Right ventricle myocardium inferior (tissue), 1 donor: Measurements from ENCODE around the gene SLC14A1. TPM values are rescaled to one million over a fixed set of nuclear protein-coding genes. Genes with fewer than 3 reads are reported as not detected.
"Not testable (repeated sequence)": the region's sequence is repeated elsewhere in the genome, so short reads cannot be mapped to it uniquely, and the experiment has no call there.

Experiments
- ATAC-seq: fragments of 200-7000 bp; cut with Tn5 transposase; one replicate; pipeline ENCODE4 v1.9.1; 2020; ENCODE audit warnings: mild to moderate bottlenecking, moderate library complexity
- DNase-seq: peaks from one replicate; pipeline ENCODE4 v3.0.0; 2021; ENCODE audit errors: missing footprints
- intact Hi-C: fragments of 100-400 bp; cut with DNase I; formaldehyde crosslinking; loops from one replicate; pipeline ENCODE4 v1.11.0; 2022
- total RNA-seq: library from RNA; stranded (reverse); fragmentation: NEBNext Ultra II Directional; extraction: Animal tissue kit (Norgen Biotek cat#: 25700); gene quantifications from one replicate; pipeline ENCODE4 v1.2.1, GENCODE V29; 2021
- donor health status: DM: no; HTN: yes; CAD: no; lungs with severe emphysema.

SLC14A1 gene
- total RNA-seq, 1 donor from 2014 or later = 24.9 TPM

GRCh38 chr18:45748501-45748900 lies 24.5 kb downstream of the SLC14A1 start:
- no peak for ATAC-seq
- intact Hi-C loops = no loop called here
- no peak for DNase-seq

- intact Hi-C loops = no loop called here
- no peak for ATAC-seq
- DNase-seq = no peak
Observed at GRCh38 chr18:45749918-45750689, 26.1 kb downstream of the SLC14A1 start.

- DNase-seq = no peak
- no peak for ATAC-seq
- intact Hi-C loops = no loop called here
Observed at GRCh38 chr18:45751766-45752165, 27.8 kb downstream of the SLC14A1 start.

GRCh38 chr18:45752681-45753080 lies 28.7 kb downstream of the SLC14A1 start:
- DNase-seq = no peak
- intact Hi-C loops = no loop called here
- no peak for ATAC-seq

- no peak for ATAC-seq
- intact Hi-C loops = no loop called here
Observed at GRCh38 chr18:45753286-45753685, 29.3 kb downstream of the SLC14A1 start.

GRCh38 chr18:45755934-45756333 lies 32.0 kb downstream of the SLC14A1 start:
- DNase-seq (no peak), ATAC-seq (peak; percentile 84)
- intact Hi-C loops = loop anchor here (1.0 kb wide), 1 partner anchor 19 kb away; no protein-coding TSS in a partner anchor

More at GRCh38 chr18:45753286-45753685, 29.3 kb downstream of the SLC14A1 start:
- no peak for DNase-seq

GRCh38 chr18:45757005-45757404 lies 33.0 kb downstream of the SLC14A1 start:
- DNase-seq (no peak), ATAC-seq (no peak)
- intact Hi-C loops = no loop called here

GRCh38 chr18:45757644-45758043 lies 33.7 kb downstream of the SLC14A1 start:
- DNase-seq, ATAC-seq, intact Hi-C loops: not testable (repeated sequence)

- no peak for DNase-seq
- intact Hi-C loops = no loop called here
- no peak for ATAC-seq
Observed at GRCh38 chr18:45760462-45761036, 36.6 kb downstream of the SLC14A1 start.

- intact Hi-C loops = no loop called here
- DNase-seq (no peak), ATAC-seq (no peak)
Observed at GRCh38 chr18:45761512-45762114, 37.6 kb downstream of the SLC14A1 start.

GRCh38 chr18:45764000-45764686 lies 40.2 kb downstream of the SLC14A1 start:
- intact Hi-C loops = no loop called here
- peak; percentile 48 for ATAC-seq
- DNase-seq = no peak

- ATAC-seq (no peak), DNase-seq (no peak)
- intact Hi-C loops = no loop called here
Observed at GRCh38 chr18:45765796-45766195, 41.8 kb downstream of the SLC14A1 start.

- intact Hi-C loops = no loop called here
- DNase-seq = no peak
- no peak for ATAC-seq
Observed at GRCh38 chr18:45771587-45772480, 47.9 kb downstream of the SLC14A1 start.

GRCh38 chr18:45774065-45774521 lies 50.1 kb downstream of the SLC14A1 start:
- intact Hi-C loops = no loop called here
- DNase-seq (no peak), ATAC-seq (no peak)

- ATAC-seq = peak; percentile 85
- intact Hi-C loops = loop anchor here (1.0 to 5.0 kb wide), 2 partner anchors 19 to 38 kb away; no protein-coding TSS in a partner anchor
- peak; percentile 79 for DNase-seq
Observed at GRCh38 chr18:45775241-45775676, 51.3 kb downstream of the SLC14A1 start.

GRCh38 chr18:45775743-45776142 lies 51.8 kb downstream of the SLC14A1 start:
- ATAC-seq (no peak), DNase-seq (no peak)
- intact Hi-C loops = loop anchor here (1.0 to 5.0 kb wide), 2 partner anchors 19 to 38 kb away; no protein-coding TSS in a partner anchor

GRCh38 chr18:45777393-45777792 lies 53.4 kb downstream of the SLC14A1 start:
- DNase-seq (no peak), ATAC-seq (no peak)
- intact Hi-C loops = loop anchor here (5.0 kb wide), 1 partner anchor 40 kb away; no protein-coding TSS in a partner anchor

- DNase-seq = no peak
- intact Hi-C loops = no loop called here
- ATAC-seq = no peak
Observed at GRCh38 chr18:45780568-45780967, 56.6 kb downstream of the SLC14A1 start.
